Ishikawa (cell line): ENCODE data around the gene ZNF804B.

Experiments used
- CEBPB ChIP-seq: IDR thresholded peaks from 2 replicates; pipeline ENCODE4 v1.6.1; 2012
- CREB1 ChIP-seq: IDR thresholded peaks from 2 replicates; pipeline ENCODE4 v1.6.1; 2012; ENCODE audit warnings: low read depth
- EGR1 ChIP-seq: IDR thresholded peaks from 2 replicates; pipeline ENCODE4 v1.6.1; 2012
- EP300 ChIP-seq: IDR thresholded peaks from 2 replicates; pipeline ENCODE4 v1.6.1; 2012; ENCODE audit warnings: borderline replicate concordance
- FOXM1 ChIP-seq: IDR thresholded peaks from 2 replicates; pipeline ENCODE4 v1.6.1; 2012; ENCODE audit warnings: low read depth, borderline replicate concordance
- NFIC ChIP-seq: IDR thresholded peaks from 2 replicates; pipeline ENCODE4 v1.6.1; 2012
- RAD21 ChIP-seq: IDR thresholded peaks from 2 replicates; pipeline ENCODE4 v1.6.1; 2012; ENCODE audit warnings: low read depth
- REST ChIP-seq: IDR thresholded peaks from 2 replicates; pipeline ENCODE4 v1.6.1; 2012; ENCODE audit warnings: low read depth, mild to moderate bottlenecking
- TAF1 ChIP-seq: IDR thresholded peaks from 2 replicates; pipeline ENCODE4 v1.6.1; 2012; ENCODE audit warnings: low read depth, mild to moderate bottlenecking
- TCF12 ChIP-seq: IDR thresholded peaks from 2 replicates; pipeline ENCODE4 v1.6.1; 2012; ENCODE audit warnings: low read depth
- TEAD4 ChIP-seq: IDR thresholded peaks from 2 replicates; pipeline ENCODE4 v1.6.1; 2012
- USF1 ChIP-seq: IDR thresholded peaks from 2 replicates; pipeline ENCODE4 v1.6.1; 2012
- YY1 ChIP-seq: IDR thresholded peaks from 2 replicates; pipeline ENCODE4 v1.6.1; 2012; ENCODE audit warnings: low read depth
- ZBTB7A ChIP-seq: IDR thresholded peaks from 2 replicates; pipeline ENCODE4 v1.6.1; 2012; ENCODE audit warnings: low read depth
- TF ChIP-seq, protein P1 (sequence below): IDR thresholded peaks from 2 replicates; pipeline ENCODE4 v1.6.1; 2012

ZNF804B gene

GRCh38 chr7:89247207-89247606, 487.7 kb downstream of the ZNF804B start:
- TF ChIP-seq REST, result no peak
- no peak for TF ChIP-seq TCF12
- TF ChIP-seq TAF1, result no peak
- TF ChIP-seq RAD21, result no peak
- TF ChIP-seq TEAD4, result no peak
- TF ChIP-seq FOXM1, result no peak
- no peak for TF ChIP-seq CREB1
- TF ChIP-seq, protein P1, sequence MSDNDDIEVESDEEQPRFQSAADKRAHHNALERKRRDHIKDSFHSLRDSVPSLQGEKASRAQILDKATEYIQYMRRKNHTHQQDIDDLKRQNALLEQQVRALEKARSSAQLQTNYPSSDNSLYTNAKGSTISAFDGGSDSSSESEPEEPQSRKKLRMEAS, result no peak
- no peak for TF ChIP-seq USF1
- no peak for TF ChIP-seq NFIC
- no peak for TF ChIP-seq EGR1

- TF ChIP-seq, protein P1, result no peak
- TF ChIP-seq EP300, result no peak
- TF ChIP-seq EGR1, result no peak
- TF ChIP-seq RAD21, result no peak
- no peak for TF ChIP-seq NFIC
- TF ChIP-seq TCF12, result no peak
- TF ChIP-seq FOXM1, result no peak
- no peak for TF ChIP-seq TEAD4
- TF ChIP-seq YY1, result no peak
- TF ChIP-seq REST, result no peak
- no peak for TF ChIP-seq TAF1
These were observed 499.6 kb downstream of the ZNF804B start for GRCh38 chr7:89259085-89259484.

DNA sequence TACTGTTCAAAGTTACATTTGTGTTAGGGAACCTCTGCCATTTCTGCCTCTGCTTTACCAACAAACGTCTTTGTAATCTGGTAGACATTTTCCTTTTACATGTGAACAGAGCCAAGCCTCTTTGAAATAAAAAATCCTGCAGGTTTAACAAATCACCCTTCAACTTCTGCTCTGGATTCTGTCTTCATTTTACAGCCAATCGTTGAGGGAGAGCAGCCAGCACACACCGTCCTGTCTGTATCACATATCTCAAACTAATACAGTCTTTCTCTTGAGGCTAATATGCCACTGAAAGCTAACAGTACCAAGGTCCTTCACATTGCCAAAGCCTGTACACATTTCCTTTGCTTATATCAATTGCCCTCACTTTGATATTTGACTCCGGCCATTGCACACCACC, 504.6 kb downstream of the ZNF804B start:
- no peak for TF ChIP-seq EP300
- no peak for TF ChIP-seq ZBTB7A
- no peak for TF ChIP-seq CREB1
- TF ChIP-seq RAD21, result no peak
- TF ChIP-seq TAF1, result no peak
- TF ChIP-seq, protein P1, result no peak
- no peak for TF ChIP-seq NFIC
- no peak for TF ChIP-seq TEAD4
- no peak for TF ChIP-seq REST
- TF ChIP-seq FOXM1, result no peak
- no peak for TF ChIP-seq EGR1
- TF ChIP-seq USF1, result no peak
- TF ChIP-seq YY1, result no peak
- no peak for TF ChIP-seq TCF12
- TF ChIP-seq CEBPB, result no peak

DNA sequence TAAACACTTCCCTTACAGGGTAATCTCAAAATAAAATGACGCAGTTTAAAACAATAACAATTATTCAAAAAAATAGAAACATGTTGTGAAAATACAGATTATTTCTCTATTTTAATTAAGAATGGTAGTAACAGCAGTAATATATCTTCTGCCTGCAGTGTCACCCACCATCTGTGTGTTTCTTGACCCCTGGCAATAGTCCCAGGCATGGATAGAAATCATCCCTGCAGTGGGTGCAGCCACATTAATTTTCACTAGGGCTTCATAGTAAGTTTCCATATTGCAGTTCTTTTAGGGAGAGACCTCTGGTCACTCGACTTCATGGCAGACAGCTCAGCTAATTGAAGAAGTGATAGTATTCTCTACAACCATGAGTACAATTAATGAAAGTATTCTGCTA, 506.1 kb downstream of the ZNF804B start:
- TF ChIP-seq, protein P1, result no peak
- TF ChIP-seq TAF1, result no peak
- TF ChIP-seq TCF12, result no peak
- no peak for TF ChIP-seq TEAD4
- no peak for TF ChIP-seq EGR1
- TF ChIP-seq YY1, result no peak
- TF ChIP-seq RAD21, result no peak
- TF ChIP-seq USF1, result no peak
- TF ChIP-seq CREB1, result no peak
- TF ChIP-seq REST, result no peak
- TF ChIP-seq CEBPB, result no peak
- TF ChIP-seq ZBTB7A, result no peak
- no peak for TF ChIP-seq EP300
